ENCODE results near the gene NR1I3.
A peak's percentile ranks its signal among the peaks of the same experiment; 100 is the strongest.

NR1I3 gene

DNA sequence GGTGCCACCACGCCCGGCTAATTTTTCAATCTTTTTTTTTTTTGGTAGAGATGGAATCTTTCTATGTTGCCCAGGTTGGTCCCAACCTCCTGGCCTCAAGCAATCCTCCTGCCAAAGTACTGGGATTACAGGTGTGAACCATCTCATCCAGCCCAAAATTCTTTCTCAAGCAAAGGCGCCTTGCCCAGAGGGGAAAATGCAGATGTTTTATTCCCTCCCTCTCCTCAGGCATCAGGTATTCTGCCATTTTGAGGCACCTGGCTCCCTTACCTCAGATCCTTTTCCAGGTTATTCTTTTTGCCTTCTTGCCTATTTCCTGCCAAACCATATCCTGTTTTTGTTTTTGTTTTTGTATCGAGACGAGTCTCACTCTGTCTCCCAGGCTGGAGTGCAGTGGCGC, 49.6 kb downstream of the NR1I3 start:
- H3K9ac ChIP-seq (ENCODE audit: low read depth, low read length, poor library complexity) = no peak overlapping the region
- H3K36me3 ChIP-seq (replicated peaks in 1 of 2; ENCODE audit: control insufficient read depth in 2 of 2, insufficient read depth in 2 of 2, low read length in 2 of 2) = peaks cover 0 to 3% of the 10 kb centered on the region in 2 donors
- H3K14ac ChIP-seq (ENCODE audit: low read length) = no peak overlapping the region
- H3K4me3 ChIP-seq (ENCODE audit: low read length in 2 of 2) = no peak overlapping the region
- no peaks in the 10 kb centered on the region for H3K79me1 ChIP-seq (ENCODE audit: low read depth, low read length)
- no CpG with 5 or more reads among the region's 6 CpGs for WGBS, 2 donors (ENCODE audit: extremely low coverage in 2 of 2, insufficient read length in 2 of 2, insufficient replicate concordance in 1 of 2)
- H4K91ac ChIP-seq (ENCODE audit: low read depth, low read length, poor library complexity) = no peak overlapping the region
- no peak overlapping the region for H3K27ac ChIP-seq (replicated peaks; ENCODE audit: low read length)
- DNase-seq (ENCODE audit: low spot score) = no peak
- H3K9me3 ChIP-seq (replicated peaks in 1 of 2; ENCODE audit: control insufficient read depth in 2 of 2, insufficient read depth in 1 of 2, low read depth in 1 of 2, low read length in 2 of 2) = no peaks in the 10 kb centered on the region
- no peak overlapping the region for H2BK12ac ChIP-seq (ENCODE audit: low read length)
- no peak overlapping the region for H3K18ac ChIP-seq (ENCODE audit: low read length)
- no peak overlapping the region for H2BK120ac ChIP-seq (ENCODE audit: low read depth, low read length)
- no peaks in the 10 kb centered on the region for H3K27me3 ChIP-seq (ENCODE audit: control insufficient read depth in 3 of 3, insufficient read depth in 3 of 3, low read depth in 1 of 3, low read length in 3 of 3)
- no peak overlapping the region for H3K4me2 ChIP-seq (ENCODE audit: insufficient read depth, low read length, poor library complexity, severe bottlenecking)
- peaks cover 0 to 4% of the 10 kb centered on the region in 2 donors for H3K4me1 ChIP-seq (ENCODE audit: control insufficient read depth in 2 of 2, insufficient read depth in 1 of 2, low read depth in 1 of 2, low read length in 2 of 2)
- no peak overlapping the region for H2BK15ac ChIP-seq (ENCODE audit: low read length)
- H2BK5ac ChIP-seq (ENCODE audit: low read length) = no peak overlapping the region
- no peak overlapping the region for H3K4ac ChIP-seq (ENCODE audit: low read length)
- H2AFZ ChIP-seq (ENCODE audit: low read length) = no peak overlapping the region
- H4K8ac ChIP-seq (ENCODE audit: low read depth, low read length) = no peak overlapping the region
- H3K23ac ChIP-seq (ENCODE audit: low read depth, low read length, poor library complexity) = no peak overlapping the region
- H2AK5ac ChIP-seq (ENCODE audit: low read depth, low read length) = no peak overlapping the region

DNA sequence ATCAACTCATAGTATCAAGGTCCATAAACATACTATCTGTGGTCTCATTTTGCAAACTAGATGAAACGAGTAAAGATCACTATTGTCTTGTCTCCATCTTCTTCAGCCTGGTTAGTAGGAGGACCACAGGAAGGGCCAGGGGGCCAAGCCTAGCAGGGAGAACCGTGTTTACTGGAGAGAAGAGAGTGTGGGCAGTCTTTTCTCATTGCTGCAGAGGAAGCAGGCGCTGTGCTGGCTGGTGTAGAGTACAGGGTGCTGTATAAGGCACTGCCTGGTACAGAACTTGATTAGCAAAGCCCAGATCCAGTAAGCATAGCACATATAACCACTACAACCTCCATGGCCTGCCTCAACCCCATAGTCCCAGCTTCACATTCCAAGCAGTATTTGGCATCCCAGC, 50.7 kb downstream of the NR1I3 start:
- Histone ChIP-seq H3K27me3 (ENCODE audit: control insufficient read depth in 3 of 3, insufficient read depth in 3 of 3, low read depth in 1 of 3, low read length in 3 of 3) (no peaks in the 10 kb centered on the region), H3K4me1 (ENCODE audit: control insufficient read depth in 2 of 2, insufficient read depth in 1 of 2, low read depth in 1 of 2, low read length in 2 of 2) (peaks cover 0 to 2% of the 10 kb centered on the region in 2 donors), H3K9me3 (replicated peaks in 1 of 2; ENCODE audit: control insufficient read depth in 2 of 2, insufficient read depth in 1 of 2, low read depth in 1 of 2, low read length in 2 of 2) (no peaks in the 10 kb centered on the region), H3K23ac (ENCODE audit: low read depth, low read length, poor library complexity) (no peak overlapping the region), H4K8ac (ENCODE audit: low read depth, low read length) (no peak overlapping the region), H2BK12ac (ENCODE audit: low read length) (no peak overlapping the region), H3K14ac (ENCODE audit: low read length) (no peak overlapping the region), H3K4ac (ENCODE audit: low read length) (peak overlapping the region; percentile 6), H3K4me3 (ENCODE audit: low read length in 2 of 2) (no peak overlapping the region), H3K36me3 (replicated peaks in 1 of 2; ENCODE audit: control insufficient read depth in 2 of 2, insufficient read depth in 2 of 2, low read length in 2 of 2) (peaks cover 0 to 3% of the 10 kb centered on the region in 2 donors), H2BK5ac (ENCODE audit: low read length) (no peak overlapping the region), H3K79me1 (ENCODE audit: low read depth, low read length) (no peaks in the 10 kb centered on the region), H4K91ac (ENCODE audit: low read depth, low read length, poor library complexity) (no peak overlapping the region), H3K9ac (ENCODE audit: low read depth, low read length, poor library complexity) (no peak overlapping the region), H2BK15ac (ENCODE audit: low read length) (no peak overlapping the region), H3K4me2 (ENCODE audit: insufficient read depth, low read length, poor library complexity, severe bottlenecking) (no peak overlapping the region), H3K27ac (replicated peaks; ENCODE audit: low read length) (no peak overlapping the region), H2AK5ac (ENCODE audit: low read depth, low read length) (no peak overlapping the region), H2AFZ (ENCODE audit: low read length) (no peak overlapping the region), H3K18ac (ENCODE audit: low read length) (no peak overlapping the region), H2BK120ac (ENCODE audit: low read depth, low read length) (no peak overlapping the region)
- no CpG with 5 or more reads among the region's 3 CpGs for WGBS, 2 donors (ENCODE audit: extremely low coverage in 2 of 2, insufficient read length in 2 of 2, insufficient replicate concordance in 1 of 2)
- no peak for DNase-seq (ENCODE audit: low spot score)

DNA sequence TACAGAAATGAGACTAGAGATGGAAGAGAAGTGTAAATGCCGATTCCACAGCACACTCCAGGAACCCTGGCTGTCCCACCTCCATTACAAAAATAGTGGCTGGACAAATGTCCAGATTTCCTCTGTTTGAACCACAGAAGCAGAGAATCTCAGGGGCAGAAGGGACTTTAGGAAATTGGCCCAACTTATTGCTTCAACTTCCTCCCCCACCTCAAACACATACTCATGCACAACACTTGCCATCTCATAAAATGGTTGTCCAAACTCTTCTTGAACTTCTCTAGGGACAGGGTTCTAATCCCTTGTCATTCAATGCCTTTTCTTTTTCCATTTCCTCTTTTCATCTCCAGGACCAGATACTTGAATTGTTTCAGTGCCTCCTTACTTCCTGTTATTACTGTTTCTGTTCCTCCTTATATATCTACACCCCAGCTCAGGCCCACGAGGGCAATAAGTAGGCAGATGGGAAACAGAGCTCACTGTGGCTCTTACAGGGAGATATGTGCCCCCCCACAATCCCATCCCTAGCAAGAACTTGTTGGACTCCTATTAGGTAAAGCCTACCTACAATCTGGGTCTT, 52.2 kb downstream of the NR1I3 start:
- Histone ChIP-seq H4K91ac (ENCODE audit: low read depth, low read length, poor library complexity) (no peak overlapping the region), H2BK12ac (ENCODE audit: low read length) (no peak overlapping the region), H2AK5ac (ENCODE audit: low read depth, low read length) (no peak overlapping the region), H3K36me3 (replicated peaks in 1 of 2; ENCODE audit: control insufficient read depth in 2 of 2, insufficient read depth in 2 of 2, low read length in 2 of 2) (no peaks in the 10 kb centered on the region), H3K18ac (ENCODE audit: low read length) (no peak overlapping the region), H3K27ac (replicated peaks; ENCODE audit: low read length) (no peak overlapping the region), H4K8ac (ENCODE audit: low read depth, low read length) (no peak overlapping the region), H3K27me3 (ENCODE audit: control insufficient read depth in 3 of 3, insufficient read depth in 3 of 3, low read depth in 1 of 3, low read length in 3 of 3) (no peaks in the 10 kb centered on the region), H3K9me3 (replicated peaks in 1 of 2; ENCODE audit: control insufficient read depth in 2 of 2, insufficient read depth in 1 of 2, low read depth in 1 of 2, low read length in 2 of 2) (no peaks in the 10 kb centered on the region), H2AFZ (ENCODE audit: low read length) (no peak overlapping the region), H3K79me1 (ENCODE audit: low read depth, low read length) (no peaks in the 10 kb centered on the region), H3K4ac (ENCODE audit: low read length) (no peak overlapping the region), H3K4me3 (ENCODE audit: low read length in 2 of 2) (no peak overlapping the region), H3K23ac (ENCODE audit: low read depth, low read length, poor library complexity) (no peak overlapping the region), H2BK15ac (ENCODE audit: low read length) (no peak overlapping the region), H2BK5ac (ENCODE audit: low read length) (no peak overlapping the region), H3K4me2 (ENCODE audit: insufficient read depth, low read length, poor library complexity, severe bottlenecking) (no peak overlapping the region), H3K9ac (ENCODE audit: low read depth, low read length, poor library complexity) (no peak overlapping the region), H3K14ac (ENCODE audit: low read length) (no peak overlapping the region), H2BK120ac (ENCODE audit: low read depth, low read length) (no peak overlapping the region), H3K4me1 (ENCODE audit: control insufficient read depth in 2 of 2, insufficient read depth in 1 of 2, low read depth in 1 of 2, low read length in 2 of 2) (no peaks in the 10 kb centered on the region)
- DNase-seq (ENCODE audit: low spot score) = no peak
- no CpG with 5 or more reads among the region's 2 CpGs for WGBS, 2 donors (ENCODE audit: extremely low coverage in 2 of 2, insufficient read length in 2 of 2, insufficient replicate concordance in 1 of 2)

DNA sequence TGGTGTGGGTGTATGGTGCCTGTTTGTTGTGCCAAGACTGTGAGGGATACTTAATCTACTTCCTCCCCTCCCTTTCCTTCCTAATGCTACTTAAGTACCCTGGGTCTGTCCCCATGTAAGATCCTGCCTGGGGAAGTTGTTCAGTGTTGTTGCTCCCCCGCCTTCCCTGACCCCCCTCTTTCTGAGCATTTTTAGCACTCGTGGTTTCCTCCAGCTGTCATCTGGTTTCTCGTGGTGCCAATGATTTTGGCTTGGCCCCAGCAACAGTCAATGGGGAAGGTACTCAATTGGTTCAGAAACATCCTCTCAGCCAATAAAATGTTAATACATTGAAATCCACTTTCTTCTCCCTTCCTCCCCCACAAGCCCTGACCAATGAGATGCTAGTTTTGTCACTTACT, 52.7 kb downstream of the NR1I3 start:
- Histone ChIP-seq H2BK120ac (ENCODE audit: low read depth, low read length) (no peak overlapping the region), H3K4me3 (ENCODE audit: low read length in 2 of 2) (no peak overlapping the region), H2AFZ (ENCODE audit: low read length) (no peak overlapping the region), H3K14ac (ENCODE audit: low read length) (no peak overlapping the region), H3K9me3 (replicated peaks in 1 of 2; ENCODE audit: control insufficient read depth in 2 of 2, insufficient read depth in 1 of 2, low read depth in 1 of 2, low read length in 2 of 2) (no peaks in the 10 kb centered on the region), H3K27ac (replicated peaks; ENCODE audit: low read length) (no peak overlapping the region), H3K18ac (ENCODE audit: low read length) (no peak overlapping the region), H4K8ac (ENCODE audit: low read depth, low read length) (no peak overlapping the region), H3K79me1 (ENCODE audit: low read depth, low read length) (no peaks in the 10 kb centered on the region), H2BK5ac (ENCODE audit: low read length) (no peak overlapping the region), H3K27me3 (ENCODE audit: control insufficient read depth in 3 of 3, insufficient read depth in 3 of 3, low read depth in 1 of 3, low read length in 3 of 3) (no peaks in the 10 kb centered on the region), H2BK12ac (ENCODE audit: low read length) (no peak overlapping the region), H3K4me1 (ENCODE audit: control insufficient read depth in 2 of 2, insufficient read depth in 1 of 2, low read depth in 1 of 2, low read length in 2 of 2) (no peaks in the 10 kb centered on the region), H2AK5ac (ENCODE audit: low read depth, low read length) (no peak overlapping the region), H3K9ac (ENCODE audit: low read depth, low read length, poor library complexity) (no peak overlapping the region), H3K4me2 (ENCODE audit: insufficient read depth, low read length, poor library complexity, severe bottlenecking) (no peak overlapping the region), H4K91ac (ENCODE audit: low read depth, low read length, poor library complexity) (no peak overlapping the region), H2BK15ac (ENCODE audit: low read length) (no peak overlapping the region), H3K23ac (ENCODE audit: low read depth, low read length, poor library complexity) (no peak overlapping the region), H3K4ac (ENCODE audit: low read length) (no peak overlapping the region), H3K36me3 (replicated peaks in 1 of 2; ENCODE audit: control insufficient read depth in 2 of 2, insufficient read depth in 2 of 2, low read length in 2 of 2) (no peaks in the 10 kb centered on the region)
- no CpG with 5 or more reads among the region's 3 CpGs for WGBS, 2 donors (ENCODE audit: extremely low coverage in 2 of 2, insufficient read length in 2 of 2, insufficient replicate concordance in 1 of 2)
- DNase-seq (ENCODE audit: low spot score) = no peak
